NCI-H345 treated with DMSO at 0.1 percent for 48 hours (cell line): ENCODE results near the gene ZP1.

Experiments
- DNase-seq: peaks from one replicate; lab custom pipeline; 2025; ENCODE audit not compliant: unreplicated experiment; lab: John Stamatoyannopoulos, UW

Gene ZP1

DNA sequence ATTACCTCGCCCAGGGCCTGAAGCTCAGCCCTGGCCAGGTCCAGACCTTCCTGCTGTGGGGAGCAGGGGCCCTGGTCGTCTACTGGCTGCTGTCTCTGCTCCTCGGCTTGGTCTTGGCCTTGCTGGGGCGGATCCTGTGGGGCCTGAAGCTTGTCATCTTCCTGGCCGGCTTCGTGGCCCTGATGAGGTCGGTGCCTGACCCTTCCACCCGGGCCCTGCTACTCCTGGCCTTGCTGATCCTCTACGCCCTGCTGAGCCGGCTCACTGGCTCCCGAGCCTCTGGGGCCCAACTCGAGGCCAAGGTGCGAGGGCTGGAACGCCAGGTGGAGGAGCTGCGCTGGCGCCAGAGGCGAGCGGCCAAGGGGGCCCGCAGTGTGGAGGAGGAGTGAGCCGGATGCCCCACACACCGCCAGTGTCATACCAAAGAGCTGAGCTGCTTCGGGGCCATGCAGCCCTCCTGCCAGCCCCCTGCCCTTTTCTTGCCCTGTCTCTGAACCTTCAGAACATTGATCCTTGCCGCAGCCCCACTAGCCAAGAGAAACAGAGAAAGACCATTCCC is 54.5 kb downstream of the ZP1 start:
- no peak for DNase-seq

DNA sequence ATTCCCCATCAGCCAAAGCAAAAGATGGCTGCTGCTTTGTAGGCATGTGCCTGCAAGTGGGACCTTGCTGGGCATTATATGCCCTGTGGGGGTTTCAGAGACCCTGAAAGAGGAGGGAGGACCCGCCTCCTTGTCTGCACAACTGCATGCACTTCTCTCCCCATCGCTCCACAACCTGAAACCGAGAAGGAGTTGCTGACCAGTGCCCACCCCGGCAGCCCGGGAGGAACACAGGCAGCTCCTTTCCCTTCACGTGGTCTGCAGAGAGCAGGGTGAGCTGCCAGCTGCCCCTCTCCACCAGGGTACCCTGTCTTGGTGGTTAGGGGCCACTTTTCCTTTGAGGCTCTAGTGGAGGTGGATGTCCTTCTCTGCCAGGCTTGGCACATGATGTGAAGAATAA is 55.6 kb downstream of the ZP1 start:
- DNase-seq = no peak

DNA sequence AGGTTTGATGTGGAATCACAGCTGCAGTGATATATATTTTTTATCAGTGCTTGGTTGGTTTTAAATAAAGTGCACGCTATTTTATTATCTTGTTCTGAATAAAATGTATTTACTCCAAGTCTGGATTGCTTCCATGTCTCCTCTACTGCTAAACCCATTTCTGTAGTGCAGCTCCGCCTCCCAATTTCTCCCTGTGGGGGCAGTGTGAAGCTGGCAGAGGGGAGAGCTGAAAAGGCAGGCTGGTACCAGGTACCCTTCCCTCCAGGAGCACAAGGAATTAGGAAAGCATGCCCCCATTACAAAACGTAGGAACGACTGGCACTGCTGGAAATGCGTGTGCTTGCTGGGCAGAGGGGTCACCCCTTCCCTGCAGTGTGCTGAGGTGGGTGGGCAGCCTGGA is 56.0 kb downstream of the ZP1 start:
- DNase-seq = no peak

DNA sequence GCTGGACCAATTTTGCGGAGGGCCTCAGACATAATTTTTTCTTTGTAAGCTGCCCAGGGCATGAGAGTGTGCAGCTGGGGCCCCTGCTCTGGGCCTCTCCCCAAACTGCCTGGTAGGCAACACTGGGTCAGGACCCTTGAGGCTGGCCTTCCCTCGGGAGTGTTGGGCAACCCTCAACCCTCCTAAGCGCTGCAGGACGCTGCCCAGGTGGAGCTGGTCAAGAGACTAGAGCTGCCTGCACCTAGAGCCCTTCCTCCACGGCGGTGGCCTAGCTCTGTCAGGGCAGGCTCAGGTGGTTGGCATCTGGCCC is 56.4 kb downstream of the ZP1 start:
- no peak for DNase-seq

- peak; percentile 19 for DNase-seq
These were observed 57.0 kb downstream of the ZP1 start, which contains the start of gene TMEM132A for GRCh38 chr11:60924110-60924905. TMEM132A (plus strand) TSS chr11:60924460; CDS start chr11:60924634, 174 bp downstream.
